B cell (primary cell): ENCODE results near the gene GNG7. TPM values are rescaled to one million over a fixed set of nuclear protein-coding genes. Genes with fewer than 3 reads are reported as not detected.
"Not testable (repeated sequence)": the region's sequence is repeated elsewhere in the genome, so short reads cannot be mapped to it uniquely, and the experiment has no call there.

Experiments used
- ATAC-seq: fragments of 200-7000 bp; cut with Tn5 transposase; one replicate; pipeline ENCODE4 v1.10.0; 2021; ENCODE audit warnings: low read depth, mild to moderate bottlenecking, moderate number of reproducible peaks, moderate library complexity
- CTCF ChIA-PET: fragments of 350-600 bp; sonication (Branson Sonifier 250); formaldehyde crosslinking; loops from one replicate; lab custom pipeline; 2021; ENCODE audit warnings: antibody characterized with exemption, inconsistent platforms; lab: Charles Lee
- POLR2A ChIA-PET: fragments of 350-600 bp; sonication (Branson Sonifier 250); formaldehyde crosslinking; loops from one replicate; lab custom pipeline; 2021; ENCODE audit warnings: antibody characterized with exemption; lab: Charles Lee
- DNase-seq: peaks from one replicate; pipeline ENCODE4 v3.0.0; 2013
- H2AFZ ChIP-seq: 2 replicates; pipeline ENCODE4 v1.6.1; 2012; ENCODE audit warnings: mild to moderate bottlenecking, low read depth, low read length; ENCODE audit not compliant: insufficient read depth, poor library complexity, severe bottlenecking
- H3K27ac ChIP-seq, 2 donors: 1 replicate in 1 of 2; 2 replicates in 1 of 2; pipeline ENCODE4 v1.5.1; 2012 to 2013; ENCODE audit warnings: low read length in 2 of 2, mild to moderate bottlenecking in 2 of 2, moderate library complexity in 1 of 2
- H3K27me3 ChIP-seq, 4 experiments: fragments of 200-600 bp in 1 of 4; sonication (generic) in 1 of 4; replicated peaks in 1 of 4; 1 replicate in 2 of 4; 2 replicates in 2 of 4; pipeline versions ENCODE4 v1.6.1 to v1.7.0; 2013 to 2016; ENCODE audit warnings: low read length in 3 of 4, mild to moderate bottlenecking in 2 of 4, mixed read lengths in 1 of 4, moderate library complexity in 1 of 4; ENCODE audit not compliant: insufficient read depth in 4 of 4, control insufficient read depth in 3 of 4; ENCODE audit errors: control extremely low read depth in 1 of 4
- H3K36me3 ChIP-seq, 2 experiments: replicated peaks in 1 of 2; 1 replicate in 1 of 2; 2 replicates in 1 of 2; pipeline versions ENCODE4 v1.6.1 to v1.7.1; 2013; ENCODE audit warnings: low read length in 1 of 2; ENCODE audit not compliant: insufficient read depth in 2 of 2, control insufficient read depth in 1 of 2; ENCODE audit errors: control extremely low read depth in 1 of 2, extremely low read depth in 1 of 2
- H3K4me1 ChIP-seq, 2 donors: fragments of 200-600 bp in 1 of 2; sonication (generic) in 1 of 2; 1 replicate in 1 of 2; 2 replicates in 1 of 2; pipeline versions ENCODE4 v1.5.1 to v1.6.1; 2013 to 2017; ENCODE audit warnings: low read length in 2 of 2; ENCODE audit not compliant: control insufficient read depth in 2 of 2, insufficient read depth in 2 of 2
- H3K4me2 ChIP-seq: replicated peaks from 2 replicates; pipeline ENCODE3; 2012; ENCODE audit warnings: mild to moderate bottlenecking, low read depth, low read length; ENCODE audit not compliant: poor library complexity, severe bottlenecking
- H3K4me3 ChIP-seq, 5 experiments: fragments of 200-600 bp in 1 of 5; sonication (generic) in 1 of 5; 1 replicate in 3 of 5; 2 replicates in 2 of 5; pipeline versions ENCODE4 v1.5.1 to v1.7.0; 2011 to 2016; ENCODE audit warnings: low read length in 4 of 5, mild to moderate bottlenecking in 4 of 5, low read depth in 2 of 5, control low read depth in 1 of 5, moderate library complexity in 1 of 5; ENCODE audit not compliant: insufficient read depth in 1 of 5; ENCODE audit errors: control extremely low read depth in 1 of 5, extremely low read depth in 1 of 5
- H3K79me2 ChIP-seq: fragments of 200-600 bp; sonication (generic); one replicate; pipeline ENCODE4 v1.6.0; 2016; ENCODE audit warnings: low read length; ENCODE audit not compliant: control insufficient read depth, insufficient read depth
- H3K9ac ChIP-seq: fragments of 200-600 bp; sonication (generic); 2 replicates; pipeline ENCODE4 v1.6.1; 2017; ENCODE audit warnings: mild to moderate bottlenecking, low read length, moderate library complexity
- H3K9me3 ChIP-seq, 3 donors: one replicate each; pipeline versions ENCODE4 v1.6.1 to v1.7.1; 2013; ENCODE audit warnings: low read length in 2 of 3; ENCODE audit not compliant: control insufficient read depth in 2 of 3, insufficient read depth in 1 of 3; ENCODE audit errors: control extremely low read depth in 1 of 3
- H4K20me1 ChIP-seq: 2 replicates; pipeline ENCODE4 v1.6.0; 2012; ENCODE audit warnings: mild to moderate bottlenecking, low read length; ENCODE audit not compliant: insufficient read depth, control insufficient read depth, poor library complexity, severe bottlenecking
- H3K27ac Mint-ChIP-seq: one replicate; pipeline ENCODE4 v1.8.0; 2021; ENCODE audit warnings: mixed read lengths
- H3K27me3 Mint-ChIP-seq: one replicate; pipeline ENCODE4 v1.8.0; 2021; ENCODE audit warnings: mixed read lengths
- H3K4me1 Mint-ChIP-seq: one replicate; pipeline ENCODE4 v1.8.0; 2021; ENCODE audit warnings: mixed read lengths
- H3K4me3 Mint-ChIP-seq: one replicate; pipeline ENCODE4 v1.8.0; 2021; ENCODE audit warnings: mixed read lengths
- H3K9me3 Mint-ChIP-seq: one replicate; pipeline ENCODE4 v1.8.0; 2022; ENCODE audit warnings: mixed read lengths; ENCODE audit not compliant: insufficient read depth
- CTCF ChIP-seq: fragments of 200-600 bp; IDR thresholded peaks from one replicate; pipeline ENCODE4 v1.8.0; 2022; ENCODE audit warnings: antibody characterized with exemption, mild to moderate bottlenecking
- WGBS: methylation state at CpG from one replicate; pipeline ENCODE4 v1.1.5; 2013; ENCODE audit warnings: missing lambda C conversion rate; ENCODE audit not compliant: insufficient coverage; 5-methylcytosine and 5-hydroxymethylcytosine counted together
- intact Hi-C: fragments of 100-400 bp; cut with micrococcal nuclease; formaldehyde crosslinking; loops from one replicate; pipeline ENCODE4 v1.10.0; 2022
- polyA plus RNA-seq: library from polyadenylated mRNA; depleted of rRNA; stranded (reverse); fragments of >200 nt; gene quantifications from 2 replicates; pipeline ENCODE4 v1.2.3, GENCODE V29; 2012
- total RNA-seq, 2 donors: library from RNA; stranded (reverse); fragments of 120-200 nt in 1 of 2; gene quantifications; 1 replicate in 1 of 2; 2 replicates in 1 of 2; pipeline versions ENCODE4 v1.2.3 to v1.2.4, GENCODE V29; 2013 to 2022

Gene GNG7
- total and polyA plus RNA-seq, 2 donors (not counting 1 experiment from before 2014, with no cell fraction given) = 76.3 to 153 TPM

DNA sequence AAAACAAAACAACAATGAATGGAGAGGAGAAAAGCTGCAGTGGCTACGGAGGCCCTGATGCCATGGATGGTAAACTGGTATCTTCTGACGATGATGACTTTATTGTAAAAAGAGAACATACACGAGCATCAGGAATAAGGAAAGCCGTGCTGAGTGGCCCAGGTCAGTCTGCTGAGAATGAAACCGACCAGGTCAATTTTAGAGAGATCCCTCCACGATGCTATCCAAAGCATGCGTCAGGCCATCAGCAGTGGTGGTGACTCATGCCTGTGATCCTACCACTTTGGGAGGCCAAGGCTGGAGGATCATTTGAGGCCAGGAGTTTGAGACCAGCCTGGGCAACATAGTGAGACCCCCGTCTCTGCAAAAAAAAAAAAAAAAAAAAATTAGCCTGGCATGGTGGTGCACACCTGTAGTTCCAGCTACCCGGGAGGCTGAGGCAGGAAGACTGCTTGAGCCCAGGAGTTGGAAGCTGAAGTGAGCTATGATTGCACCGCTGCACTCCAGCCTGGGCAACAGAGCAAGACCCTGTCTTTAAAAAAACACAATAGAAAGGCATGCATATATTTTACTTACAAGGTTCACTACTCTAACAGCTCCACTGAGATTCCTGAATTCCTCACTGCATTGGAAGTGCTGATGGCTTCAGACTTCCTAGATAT is 164.3 kb downstream of the GNG7 start:
- H3K9me3 Mint-ChIP-seq = no peaks in the 10 kb centered on the region
- ATAC-seq = no peak
- Histone ChIP-seq H3K9me3 (peaks cover 0 to 6% (median 1%) of the 10 kb centered on the region in 3 donors), H4K20me1 (peaks cover 80% of the 10 kb centered on the region), H3K27ac (no peak overlapping the region), H3K27me3 (no peaks in the 10 kb centered on the region), H3K4me2 (no peak overlapping the region), H2AFZ (no peak overlapping the region), H3K36me3 (peaks cover 0 to 9% of the 10 kb centered on the region in 2 experiments), H3K4me3 (no peak overlapping the region), H3K79me2 (peaks cover 49% of the 10 kb centered on the region), H3K9ac (no peak overlapping the region), H3K4me1 (peaks cover under 1 to 2% of the 10 kb centered on the region in 2 donors)
- no peak for TF ChIP-seq CTCF
- H3K4me1 Mint-ChIP-seq = peaks cover 19% of the 10 kb centered on the region
- ChIA-PET POLR2A (no interaction called here), CTCF (interaction anchor here (0.9 kb wide), 1 partner anchor 72 kb away, joined by 3 read pairs; no protein-coding TSS in a partner anchor)
- no peak overlapping the region for H3K27ac Mint-ChIP-seq
- 83% methylated on average over 8 of the region's 10 CpGs for WGBS
- intact Hi-C loops = no loop called here
- DNase-seq = no peak
- H3K27me3 Mint-ChIP-seq = no peaks in the 10 kb centered on the region
- no peak overlapping the region for H3K4me3 Mint-ChIP-seq

DNA sequence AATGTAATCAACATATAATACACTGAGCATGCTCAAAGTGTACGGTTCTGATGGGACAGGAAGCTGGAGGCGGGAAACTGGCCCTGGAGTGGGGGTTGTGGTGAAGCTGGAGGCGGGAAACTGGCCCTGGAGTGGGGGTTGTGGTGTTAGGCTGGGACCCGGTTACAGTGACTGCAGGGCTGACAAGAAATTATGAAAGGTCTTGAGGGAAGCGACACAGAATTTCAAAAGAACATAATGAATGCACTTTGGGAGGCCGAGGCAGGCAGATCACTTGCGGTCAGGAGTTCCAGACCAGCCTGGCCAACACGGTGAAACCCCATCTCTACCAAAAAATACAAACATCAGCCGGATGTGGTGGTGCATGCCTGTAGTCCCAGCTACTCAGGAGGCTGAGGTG is 164.9 kb downstream of the GNG7 start:
- ChIA-PET POLR2A (interaction anchor here (0.5 kb wide), 1 partner anchor 60 kb away, joined by 4 read pairs; no protein-coding TSS in a partner anchor), CTCF (interaction anchor here (0.9 kb wide), 1 partner anchor 72 kb away, joined by 3 read pairs; no protein-coding TSS in a partner anchor)
- ATAC-seq, H2AFZ ChIP-seq, H3K9me3 Mint-ChIP-seq, H3K4me1 ChIP-seq, H3K4me3 ChIP-seq, H3K9ac ChIP-seq, intact Hi-C loops, DNase-seq, H3K27ac ChIP-seq, H3K27me3 ChIP-seq, H3K4me2 ChIP-seq, H3K36me3 ChIP-seq, H3K9me3 ChIP-seq, H3K27me3 Mint-ChIP-seq, H3K4me3 Mint-ChIP-seq, H3K27ac Mint-ChIP-seq: not testable (repeated sequence)
- peaks cover 78% of the 10 kb centered on the region for H4K20me1 ChIP-seq
- peaks cover 46% of the 10 kb centered on the region for H3K79me2 ChIP-seq
- H3K4me1 Mint-ChIP-seq = peaks cover 19% of the 10 kb centered on the region
- 69% methylated on average over 3 of the region's 9 CpGs for WGBS
